Measurements from ENCODE around the gene A4GALT.

- TF ChIP-seq TCF4 (CRISPR knock-in tag; IDR thresholded peaks at IDR 0.05; ENCODE audit: borderline replicate concordance) (no peak), PATZ1 (CRISPR knock-in tag; IDR thresholded peaks at IDR 0.05; ENCODE audit: borderline replicate concordance) (no peak), ZNF565 (CRISPR knock-in tag; conservative IDR thresholded peaks at IDR 0.05; ENCODE audit: low read depth) (no peak), ZFP3 (CRISPR knock-in tag; IDR thresholded peaks at IDR 0.05) (no peak), BACH2 (CRISPR knock-in tag; IDR thresholded peaks at IDR 0.05; ENCODE audit: borderline replicate concordance) (no peak), ISL1 (CRISPR knock-in tag; IDR thresholded peaks at IDR 0.05) (no peak), GLIS3 (CRISPR knock-in tag; IDR thresholded peaks at IDR 0.05) (no peak), RARB (CRISPR knock-in tag; IDR thresholded peaks at IDR 0.05) (no peak), TSHZ2 (CRISPR knock-in tag; IDR thresholded peaks at IDR 0.05) (no peak), ARNTL (CRISPR knock-in tag; IDR thresholded peaks at IDR 0.05; ENCODE audit: borderline replicate concordance, low read depth) (no peak), ZFP30 (CRISPR knock-in tag; IDR thresholded peaks at IDR 0.05) (no peak), ZC3H10 (CRISPR knock-in tag; IDR thresholded peaks at IDR 0.05) (no peak)
Observed at GRCh38 chr22:42691440-42691839, 29.2 kb downstream of the A4GALT start.

Measured in SK-N-SH treated with all-trans-retinoic acid at 6 μM for 48 hours (cell line).